ENCODE measurements around the gene KPNA4. TPM values are rescaled to one million over a fixed set of nuclear protein-coding genes. Genes with fewer than 3 reads are reported as not detected.

Gene KPNA4
- total and polyA plus RNA-seq, 3 donors from 2014 or later: 33.1 to 39.6 (median 35.7) TPM

- TF ChIP-seq CTCF (IDR thresholded peaks at IDR 0.05) (no peak), POLR2A (IDR thresholded peaks at IDR 0.05) (no peak)
- no peaks in the 10 kb centered on the region for H3K4me1 ChIP-seq
- intact Hi-C loops (cut with DNase I; ENCODE audit: low total_unique reads): no loop called here
- 66 to 78% methylated on average over 1 of the region's 1 CpG for WGBS, 2 donors
- H3K27ac ChIP-seq: no peak overlapping the region
- H3K9me3 ChIP-seq: no peaks in the 10 kb centered on the region
- no peak for DNase-seq
- no peaks in the 10 kb centered on the region for H3K27me3 ChIP-seq
- H3K4me3 ChIP-seq: no peak overlapping the region
- H3K36me3 ChIP-seq (ENCODE audit: low read depth, missing control alignments): no peaks in the 10 kb centered on the region
Measured at GRCh38 chr3:160601288-160601687, 35.9 kb upstream of the KPNA4 start.

GRCh38 chr3:160598865-160599264, 33.5 kb upstream of the KPNA4 start:
- 74 to 77% methylated on average over 2 of the region's 2 CpGs for WGBS, 2 donors
- no peaks in the 10 kb centered on the region for H3K36me3 ChIP-seq (ENCODE audit: low read depth, missing control alignments)
- no peaks in the 10 kb centered on the region for H3K27me3 ChIP-seq
- H3K9me3 ChIP-seq: no peaks in the 10 kb centered on the region
- intact Hi-C loops (cut with DNase I; ENCODE audit: low total_unique reads): no loop called here
- TF ChIP-seq CTCF (IDR thresholded peaks at IDR 0.05): no peak
- no peak for TF ChIP-seq POLR2A (IDR thresholded peaks at IDR 0.05)
- no peak overlapping the region for H3K27ac ChIP-seq
- H3K4me1 ChIP-seq: no peaks in the 10 kb centered on the region
- no peak for DNase-seq
- H3K4me3 ChIP-seq: no peak overlapping the region

- Histone ChIP-seq H3K27me3 (no peaks in the 10 kb centered on the region), H3K36me3 (ENCODE audit: low read depth, missing control alignments) (no peaks in the 10 kb centered on the region), H3K27ac (no peak overlapping the region), H3K9me3 (no peaks in the 10 kb centered on the region), H3K4me1 (no peaks in the 10 kb centered on the region), H3K4me3 (no peak overlapping the region)
- no peak for DNase-seq
- intact Hi-C loops (cut with DNase I; ENCODE audit: low total_unique reads): no loop called here
- TF ChIP-seq POLR2A (IDR thresholded peaks at IDR 0.05) (no peak), CTCF (IDR thresholded peaks at IDR 0.05) (no peak)
Measured at GRCh38 chr3:160588023-160588422, 22.7 kb upstream of the KPNA4 start.

GRCh38 chr3:160587105-160587504, 21.7 kb upstream of the KPNA4 start:
- no peak overlapping the region for H3K4me3 ChIP-seq
- 88 to 100% methylated on average over 1 of the region's 1 CpG for WGBS, 2 donors
- intact Hi-C loops (cut with DNase I; ENCODE audit: low total_unique reads): no loop called here
- no peak overlapping the region for H3K27ac ChIP-seq
- H3K36me3 ChIP-seq (ENCODE audit: low read depth, missing control alignments): no peaks in the 10 kb centered on the region
- TF ChIP-seq POLR2A (IDR thresholded peaks at IDR 0.05): no peak
- no peak for TF ChIP-seq CTCF (IDR thresholded peaks at IDR 0.05)
- H3K4me1 ChIP-seq: no peaks in the 10 kb centered on the region
- DNase-seq: no peak
- H3K9me3 ChIP-seq: no peaks in the 10 kb centered on the region
- no peaks in the 10 kb centered on the region for H3K27me3 ChIP-seq

- TF ChIP-seq POLR2A (IDR thresholded peaks at IDR 0.05): no peak
- TF ChIP-seq CTCF (IDR thresholded peaks at IDR 0.05): no peak
- Histone ChIP-seq H3K27ac (no peak overlapping the region), H3K4me3 (no peak overlapping the region), H3K9me3 (no peaks in the 10 kb centered on the region), H3K27me3 (no peaks in the 10 kb centered on the region), H3K36me3 (ENCODE audit: low read depth, missing control alignments) (no peaks in the 10 kb centered on the region), H3K4me1 (no peaks in the 10 kb centered on the region)
- 75 to 76% methylated on average over 3 of the region's 3 CpGs for WGBS, 2 donors
- no peak for DNase-seq
- intact Hi-C loops (cut with DNase I; ENCODE audit: low total_unique reads): no loop called here
Measured at GRCh38 chr3:160586679-160587078, 21.3 kb upstream of the KPNA4 start.

Measured in testis (tissue), 3 donors.